ENCODE results near the gene EED. TPM values are rescaled to one million over a fixed set of nuclear protein-coding genes. Genes with fewer than 3 reads are reported as not detected.

EED gene
- total and polyA plus RNA-seq, 9 of the 15 experiments (the other 6 are each of a cell fraction or from before 2014, with no cell fraction given), result 33.0 to 110 (median 55.1) TPM

DNA sequence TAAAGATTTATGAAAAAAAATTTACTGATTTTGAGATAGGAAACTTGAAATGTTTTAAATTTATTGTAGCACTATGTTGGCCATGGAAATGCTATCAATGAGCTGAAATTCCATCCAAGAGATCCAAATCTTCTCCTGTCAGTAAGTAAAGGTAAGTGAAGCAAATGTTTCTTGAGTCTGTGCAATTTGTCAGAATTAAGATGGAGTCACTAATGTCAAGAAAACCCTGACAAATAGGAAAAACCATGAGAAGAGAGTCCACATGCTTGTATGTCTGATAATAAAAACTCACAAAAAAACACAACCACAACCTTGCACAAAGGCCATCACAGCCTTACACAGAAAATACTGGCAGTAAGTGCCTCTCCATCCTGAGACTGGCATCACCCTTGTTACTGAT lies 12.9 kb downstream of the EED start (continued):
- TF ChIP-seq, protein P1, sequence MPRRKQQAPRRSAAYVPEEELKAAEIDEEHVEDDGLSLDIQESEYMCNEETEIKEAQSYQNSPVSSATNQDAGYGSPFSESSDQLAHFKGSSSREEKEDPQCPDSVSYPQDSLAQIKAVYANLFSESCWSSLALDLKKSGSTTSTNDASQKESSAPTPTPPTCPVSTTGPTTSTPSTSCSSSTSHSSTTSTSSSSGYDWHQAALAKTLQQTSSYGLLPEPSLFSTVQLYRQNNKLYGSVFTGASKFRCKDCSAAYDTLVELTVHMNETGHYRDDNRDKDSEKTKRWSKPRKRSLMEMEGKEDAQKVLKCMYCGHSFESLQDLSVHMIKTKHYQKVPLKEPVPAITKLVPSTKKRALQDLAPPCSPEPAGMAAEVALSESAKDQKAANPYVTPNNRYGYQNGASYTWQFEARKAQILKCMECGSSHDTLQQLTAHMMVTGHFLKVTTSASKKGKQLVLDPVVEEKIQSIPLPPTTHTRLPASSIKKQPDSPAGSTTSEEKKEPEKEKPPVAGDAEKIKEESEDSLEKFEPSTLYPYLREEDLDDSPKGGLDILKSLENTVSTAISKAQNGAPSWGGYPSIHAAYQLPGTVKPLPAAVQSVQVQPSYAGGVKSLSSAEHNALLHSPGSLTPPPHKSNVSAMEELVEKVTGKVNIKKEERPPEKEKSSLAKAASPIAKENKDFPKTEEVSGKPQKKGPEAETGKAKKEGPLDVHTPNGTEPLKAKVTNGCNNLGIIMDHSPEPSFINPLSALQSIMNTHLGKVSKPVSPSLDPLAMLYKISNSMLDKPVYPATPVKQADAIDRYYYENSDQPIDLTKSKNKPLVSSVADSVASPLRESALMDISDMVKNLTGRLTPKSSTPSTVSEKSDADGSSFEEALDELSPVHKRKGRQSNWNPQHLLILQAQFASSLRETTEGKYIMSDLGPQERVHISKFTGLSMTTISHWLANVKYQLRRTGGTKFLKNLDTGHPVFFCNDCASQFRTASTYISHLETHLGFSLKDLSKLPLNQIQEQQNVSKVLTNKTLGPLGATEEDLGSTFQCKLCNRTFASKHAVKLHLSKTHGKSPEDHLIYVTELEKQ (CRISPR knock-in tag; IDR thresholded peaks at IDR 0.05), result 0 out of 2 replicates have a peak, but pooled peaks have one; percentile 46
- TF ChIP-seq TEAD2 (tag; IDR thresholded peaks at IDR 0.05) (0 out of 2 replicates have a peak, but pooled peaks have one; percentile 15), RNF2 (IDR thresholded peaks at IDR 0.05) (no peak), SAFB2 (IDR thresholded peaks at IDR 0.05; ENCODE audit: borderline replicate concordance, low read depth, low read length, severe bottlenecking) (no peak), SMAD3 (CRISPR knock-in tag; conservative IDR thresholded peaks at IDR 0.05) (0 out of 2 replicates have a peak, but pooled peaks have one; percentile 31), NR2C1 (IDR thresholded peaks at IDR 0.05) (no peak), NR2C1 (tag; IDR thresholded peaks at IDR 0.05) (peak; percentile 55; the same call in 1 of the 2 replicates), ZNF146 (CRISPR knock-in tag; IDR thresholded peaks at IDR 0.05; ENCODE audit: unreplicated experiment) (no peak), GTF2A2 (tag; IDR thresholded peaks at IDR 0.05) (peak; percentile 71; the same call in 1 of the 2 replicates)
- TF ChIP-seq, protein P2, sequence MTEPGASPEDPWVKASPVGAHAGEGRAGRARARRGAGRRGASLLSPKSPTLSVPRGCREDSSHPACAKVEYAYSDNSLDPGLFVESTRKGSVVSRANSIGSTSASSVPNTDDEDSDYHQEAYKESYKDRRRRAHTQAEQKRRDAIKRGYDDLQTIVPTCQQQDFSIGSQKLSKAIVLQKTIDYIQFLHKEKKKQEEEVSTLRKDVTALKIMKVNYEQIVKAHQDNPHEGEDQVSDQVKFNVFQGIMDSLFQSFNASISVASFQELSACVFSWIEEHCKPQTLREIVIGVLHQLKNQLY (CRISPR knock-in tag; conservative IDR thresholded peaks at IDR 0.05), result no peak
- TF ChIP-seq, protein P3, sequence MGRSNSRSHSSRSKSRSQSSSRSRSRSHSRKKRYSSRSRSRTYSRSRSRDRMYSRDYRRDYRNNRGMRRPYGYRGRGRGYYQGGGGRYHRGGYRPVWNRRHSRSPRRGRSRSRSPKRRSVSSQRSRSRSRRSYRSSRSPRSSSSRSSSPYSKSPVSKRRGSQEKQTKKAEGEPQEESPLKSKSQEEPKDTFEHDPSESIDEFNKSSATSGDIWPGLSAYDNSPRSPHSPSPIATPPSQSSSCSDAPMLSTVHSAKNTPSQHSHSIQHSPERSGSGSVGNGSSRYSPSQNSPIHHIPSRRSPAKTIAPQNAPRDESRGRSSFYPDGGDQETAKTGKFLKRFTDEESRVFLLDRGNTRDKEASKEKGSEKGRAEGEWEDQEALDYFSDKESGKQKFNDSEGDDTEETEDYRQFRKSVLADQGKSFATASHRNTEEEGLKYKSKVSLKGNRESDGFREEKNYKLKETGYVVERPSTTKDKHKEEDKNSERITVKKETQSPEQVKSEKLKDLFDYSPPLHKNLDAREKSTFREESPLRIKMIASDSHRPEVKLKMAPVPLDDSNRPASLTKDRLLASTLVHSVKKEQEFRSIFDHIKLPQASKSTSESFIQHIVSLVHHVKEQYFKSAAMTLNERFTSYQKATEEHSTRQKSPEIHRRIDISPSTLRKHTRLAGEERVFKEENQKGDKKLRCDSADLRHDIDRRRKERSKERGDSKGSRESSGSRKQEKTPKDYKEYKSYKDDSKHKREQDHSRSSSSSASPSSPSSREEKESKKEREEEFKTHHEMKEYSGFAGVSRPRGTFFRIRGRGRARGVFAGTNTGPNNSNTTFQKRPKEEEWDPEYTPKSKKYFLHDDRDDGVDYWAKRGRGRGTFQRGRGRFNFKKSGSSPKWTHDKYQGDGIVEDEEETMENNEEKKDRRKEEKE (IDR thresholded peaks at IDR 0.05; ENCODE audit: borderline replicate concordance in 1 of 2, control insufficient read depth in 1 of 2, low read depth in 2 of 2, low read length in 1 of 2), result no peak
- TF ChIP-seq, protein P4, sequence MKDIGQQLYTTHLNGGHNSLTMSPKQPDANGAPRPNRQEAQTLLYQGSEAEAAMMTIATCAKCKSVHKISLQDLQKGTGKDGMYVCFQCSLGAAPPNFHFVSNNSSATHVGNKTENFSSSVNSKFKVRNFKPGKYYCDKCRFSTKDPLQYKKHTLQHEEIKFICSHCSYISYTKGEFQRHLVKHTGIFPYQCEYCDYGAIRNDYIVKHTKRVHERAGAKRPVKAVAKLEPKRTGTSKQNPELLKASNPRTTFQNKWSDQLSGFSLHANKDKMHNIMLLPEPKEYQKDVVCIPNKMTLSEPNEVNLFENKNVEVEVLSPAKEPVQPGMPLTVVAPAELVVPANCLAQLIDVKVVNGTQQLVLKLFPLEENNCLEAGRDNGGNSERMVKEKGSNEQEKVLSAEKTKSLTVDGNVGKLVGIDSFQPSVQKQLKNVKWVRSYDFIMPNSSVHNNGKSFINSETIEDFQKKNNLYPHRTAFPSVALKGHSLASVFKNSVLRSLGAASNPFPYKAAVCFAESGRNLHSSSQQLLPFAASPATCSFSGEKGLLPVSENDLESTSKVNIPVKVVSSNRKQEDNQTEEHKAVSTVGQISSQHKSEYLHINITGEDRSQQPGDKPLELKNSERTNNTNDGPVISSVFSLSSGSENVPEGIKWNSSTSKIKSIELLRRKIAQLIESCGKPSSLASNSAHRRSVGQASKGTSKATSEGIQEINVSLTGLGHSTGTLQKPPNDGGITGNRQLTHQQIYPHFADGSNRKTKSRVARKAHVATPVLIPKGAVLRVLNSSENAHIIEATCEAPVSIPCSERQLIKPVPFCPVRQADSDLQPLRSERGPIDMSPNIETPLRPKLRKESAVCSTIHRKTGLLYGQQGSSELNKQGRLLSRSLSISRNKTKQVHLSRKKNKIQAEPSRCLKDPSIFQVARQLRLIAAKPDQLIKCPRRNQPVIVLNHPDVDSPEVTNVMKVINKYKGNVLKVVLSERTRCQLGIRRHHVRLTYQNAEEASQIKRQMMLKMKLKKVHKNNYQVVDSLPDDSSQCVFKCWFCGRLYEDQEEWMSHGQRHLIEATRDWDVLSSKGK (CRISPR knock-in tag; IDR thresholded peaks at IDR 0.05), result no peak
- TF ChIP-seq, protein P5, sequence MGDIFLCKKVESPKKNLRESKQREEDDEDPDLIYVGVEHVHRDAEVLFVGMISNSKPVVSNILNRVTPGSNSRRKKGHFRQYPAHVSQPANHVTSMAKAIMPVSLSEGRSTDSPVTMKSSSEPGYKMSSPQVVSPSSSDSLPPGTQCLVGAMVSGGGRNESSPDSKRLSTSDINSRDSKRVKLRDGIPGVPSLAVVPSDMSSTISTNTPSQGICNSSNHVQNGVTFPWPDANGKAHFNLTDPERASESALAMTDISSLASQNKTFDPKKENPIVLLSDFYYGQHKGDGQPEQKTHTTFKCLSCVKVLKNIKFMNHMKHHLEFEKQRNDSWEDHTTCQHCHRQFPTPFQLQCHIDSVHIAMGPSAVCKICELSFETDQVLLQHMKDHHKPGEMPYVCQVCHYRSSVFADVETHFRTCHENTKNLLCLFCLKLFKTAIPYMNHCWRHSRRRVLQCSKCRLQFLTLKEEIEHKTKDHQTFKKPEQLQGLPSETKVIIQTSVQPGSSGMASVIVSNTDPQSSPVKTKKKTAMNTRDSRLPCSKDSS (IDR thresholded peaks at IDR 0.05; ENCODE audit: low read depth, partially characterized antibody), result no peak
